ENCODE measurements around the gene GRID2.

DNA sequence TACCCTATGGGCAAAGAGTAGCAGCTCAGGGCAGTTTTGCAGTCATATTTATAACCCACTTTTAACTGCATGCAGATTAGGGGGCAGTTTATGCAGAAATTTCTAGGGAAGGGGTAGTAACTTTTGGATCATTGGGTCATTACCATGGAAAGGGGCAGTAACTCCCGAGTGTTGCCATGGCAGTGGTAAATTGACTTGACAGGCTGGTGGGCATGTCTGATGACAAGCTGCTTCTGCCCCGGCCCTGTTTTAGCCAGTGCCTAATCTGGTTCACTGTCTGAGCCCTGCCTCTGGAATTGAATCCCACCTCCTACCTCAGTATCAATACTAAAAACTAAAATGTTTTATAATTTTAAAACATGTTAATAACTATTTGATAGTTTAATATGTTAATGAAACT, 1162.7 kb downstream of the GRID2 start:
- TF ChIP-seq POLR2A (IDR thresholded peaks at IDR 0.05): no peak
- TF ChIP-seq, protein P1, sequence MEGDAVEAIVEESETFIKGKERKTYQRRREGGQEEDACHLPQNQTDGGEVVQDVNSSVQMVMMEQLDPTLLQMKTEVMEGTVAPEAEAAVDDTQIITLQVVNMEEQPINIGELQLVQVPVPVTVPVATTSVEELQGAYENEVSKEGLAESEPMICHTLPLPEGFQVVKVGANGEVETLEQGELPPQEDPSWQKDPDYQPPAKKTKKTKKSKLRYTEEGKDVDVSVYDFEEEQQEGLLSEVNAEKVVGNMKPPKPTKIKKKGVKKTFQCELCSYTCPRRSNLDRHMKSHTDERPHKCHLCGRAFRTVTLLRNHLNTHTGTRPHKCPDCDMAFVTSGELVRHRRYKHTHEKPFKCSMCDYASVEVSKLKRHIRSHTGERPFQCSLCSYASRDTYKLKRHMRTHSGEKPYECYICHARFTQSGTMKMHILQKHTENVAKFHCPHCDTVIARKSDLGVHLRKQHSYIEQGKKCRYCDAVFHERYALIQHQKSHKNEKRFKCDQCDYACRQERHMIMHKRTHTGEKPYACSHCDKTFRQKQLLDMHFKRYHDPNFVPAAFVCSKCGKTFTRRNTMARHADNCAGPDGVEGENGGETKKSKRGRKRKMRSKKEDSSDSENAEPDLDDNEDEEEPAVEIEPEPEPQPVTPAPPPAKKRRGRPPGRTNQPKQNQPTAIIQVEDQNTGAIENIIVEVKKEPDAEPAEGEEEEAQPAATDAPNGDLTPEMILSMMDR (IDR thresholded peaks at IDR 0.05): no peak
